ENCODE results near the gene REXO1. TPM values are rescaled to one million over a fixed set of nuclear protein-coding genes. Genes with fewer than 3 reads are reported as not detected.

Gene REXO1
- total and polyA plus RNA-seq, 2 of the 13 experiments (the other 11 are each of a cell fraction or from before 2014, with no cell fraction given) = 5.0 to 11.2 TPM

GRCh38 chr19:1811942-1812425 is 36.3 kb downstream of the REXO1 start, which contains the start of gene ATP8B3 (continued):
- no peak for TF ChIP-seq NFAT5 (CRISPR knock-in tag; IDR thresholded peaks at IDR 0.05)
- TF ChIP-seq HDAC1 (CRISPR knock-in tag; IDR thresholded peaks at IDR 0.05) = peak; percentile 63
- TF ChIP-seq HMGXB4 (CRISPR knock-in tag; IDR thresholded peaks at IDR 0.05; ENCODE audit: borderline replicate concordance in 1 of 2, low read depth in 1 of 2) = 0 out of 4 replicates have a peak, but pooled peaks of 1 of the 2 experiments have one; percentile 4

GRCh38 chr19:1811472-1811894 is 36.8 kb downstream of the REXO1 start:
- no peaks in the 10 kb centered on the region for H3K79me2 ChIP-seq (ENCODE audit: insufficient read depth, low read length)
- peak; percentile 59 for DNase-seq (ENCODE audit: low spot score)
- peaks cover 1 to 5% of the 10 kb centered on the region in 2 experiments; a peak in 1 of 5 replicates for H3K36me3 ChIP-seq (replicated peaks in 1 of 2; ENCODE audit: control insufficient read depth in 1 of 2, insufficient read depth in 2 of 2, low read length in 2 of 2)
- in situ Hi-C loops (cut with HindIII; ENCODE audit: extremely low pct_ligation_motif_present, low pct_unique_long_range_greater_than_20kb) = no loop called here
- TSS peak; percentile 37 for BruUV-seq (replicated peaks)
- H3K27me3 ChIP-seq (ENCODE audit: control insufficient read depth in 1 of 2, insufficient read depth in 2 of 2, low read length in 2 of 2) = no peaks in the 10 kb centered on the region; a peak in 1 of 5 replicates
- POLR2A ChIA-PET = no interaction called here
- H3K27ac ChIP-seq (ENCODE audit: extremely low read length, insufficient read depth, low read length) = no peak overlapping the region
- peak; percentile 6 for ATAC-seq
- peaks cover 18% of the 10 kb centered on the region for H3K4me1 ChIP-seq (ENCODE audit: insufficient read depth, low read length)
- no peak overlapping the region for H2AFZ ChIP-seq (ENCODE audit: low read length)
- peak overlapping the region; percentile 59; the same call in 1 of the 2 replicates for H3K9ac ChIP-seq (ENCODE audit: insufficient read depth, low read depth, low read length)
- CTCF ChIA-PET (ENCODE audit: low intra/inter-chr PET ratio, low total read pairs) = no interaction called here
- H3K9me3 ChIP-seq (ENCODE audit: low read length) = no peaks in the 10 kb centered on the region
- peak overlapping the region; percentile 63 for H3K4me2 ChIP-seq (ENCODE audit: low read depth, low read length)
- FAIRE-seq = no peak
- H3K4me3 ChIP-seq (replicated peaks in 1 of 3; ENCODE audit: insufficient read depth in 1 of 3, low read depth in 2 of 3, low read length in 3 of 3) = peak overlapping the region; percentile 35 to 84 (median 62); a peak in 4 of 6 replicates
- H4K20me1 ChIP-seq (ENCODE audit: insufficient read depth, low read length) = no peaks in the 10 kb centered on the region
- WGBS (ENCODE audit: low lambda C conversion rate) = 5% methylated on average over 13 of the region's 13 CpGs
- intact Hi-C loops (cut with micrococcal nuclease; ENCODE audit: unreplicated experiment) = no loop called here
- TF ChIP-seq ZNF629 (CRISPR knock-in tag; conservative IDR thresholded peaks at IDR 0.05) (peak; percentile 56), LCORL (IDR thresholded peaks at IDR 0.05) (peak; percentile 52; the same call in 1 of the 2 replicates), LCORL (CRISPR knock-in tag; IDR thresholded peaks at IDR 0.05) (no peak), MXI1 (IDR thresholded peaks at IDR 0.05; ENCODE audit: borderline replicate concordance, low read depth, low read length) (peak; percentile 37; the same call in 1 of the 3 replicates), AKAP8 (CRISPR knock-in tag; IDR thresholded peaks at IDR 0.05) (no peak), ZBTB7A (CRISPR knock-in tag; IDR thresholded peaks at IDR 0.05) (0 out of 2 replicates have a peak, but pooled peaks have one; percentile 28), FOSL2 (CRISPR knock-in tag; IDR thresholded peaks at IDR 0.05) (peak; percentile 92), ZNF850 (CRISPR knock-in tag; conservative IDR thresholded peaks at IDR 0.05) (no peak), ZNF33A (CRISPR knock-in tag; IDR thresholded peaks at IDR 0.05; ENCODE audit: borderline replicate concordance) (no peak)

All from HepG2 (cell line).